CD4-positive, alpha-beta T cell treated with Interferon gamma for 1 hour (primary cell): Measurements from ENCODE around the gene AVPR2.

Experiments used
- DNase-seq: peaks from one replicate; pipeline ENCODE4 v3.0.0-alpha.2; 2020

The AVPR2 gene

DNA sequence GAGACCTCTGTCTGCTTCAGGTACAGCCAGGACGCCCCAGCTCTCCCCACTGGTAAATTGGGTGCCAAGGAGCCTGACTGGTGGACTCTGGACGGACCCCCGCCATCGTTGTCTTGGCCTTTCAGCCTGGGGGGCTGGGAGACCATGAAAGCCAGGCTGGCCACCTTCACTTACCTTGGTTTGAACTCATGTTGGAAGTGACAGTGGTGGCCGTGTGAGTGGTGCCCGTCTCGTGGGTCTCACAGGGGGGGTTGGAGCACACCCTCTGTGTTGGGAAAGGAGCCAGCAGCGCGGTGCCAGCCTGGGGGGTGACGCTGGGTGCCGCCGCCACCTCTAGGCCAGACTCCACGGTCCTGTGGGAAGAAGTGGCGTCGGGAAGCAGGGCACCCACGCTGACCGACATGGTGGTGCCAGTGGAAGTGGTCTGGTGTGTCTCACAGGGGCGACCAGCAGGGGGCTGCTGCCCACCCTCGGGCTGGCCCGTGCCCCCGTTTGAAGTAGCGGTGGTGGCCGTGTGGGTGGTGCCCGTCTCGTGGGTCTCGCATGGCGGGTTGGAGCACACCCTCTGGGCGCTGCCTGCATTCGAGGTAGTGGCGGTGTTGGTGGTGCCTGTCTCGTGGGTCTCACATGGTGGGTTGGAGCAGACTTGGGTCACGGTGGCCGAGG lies 49.6 kb downstream of the AVPR2 start:
- no peak for DNase-seq

DNA sequence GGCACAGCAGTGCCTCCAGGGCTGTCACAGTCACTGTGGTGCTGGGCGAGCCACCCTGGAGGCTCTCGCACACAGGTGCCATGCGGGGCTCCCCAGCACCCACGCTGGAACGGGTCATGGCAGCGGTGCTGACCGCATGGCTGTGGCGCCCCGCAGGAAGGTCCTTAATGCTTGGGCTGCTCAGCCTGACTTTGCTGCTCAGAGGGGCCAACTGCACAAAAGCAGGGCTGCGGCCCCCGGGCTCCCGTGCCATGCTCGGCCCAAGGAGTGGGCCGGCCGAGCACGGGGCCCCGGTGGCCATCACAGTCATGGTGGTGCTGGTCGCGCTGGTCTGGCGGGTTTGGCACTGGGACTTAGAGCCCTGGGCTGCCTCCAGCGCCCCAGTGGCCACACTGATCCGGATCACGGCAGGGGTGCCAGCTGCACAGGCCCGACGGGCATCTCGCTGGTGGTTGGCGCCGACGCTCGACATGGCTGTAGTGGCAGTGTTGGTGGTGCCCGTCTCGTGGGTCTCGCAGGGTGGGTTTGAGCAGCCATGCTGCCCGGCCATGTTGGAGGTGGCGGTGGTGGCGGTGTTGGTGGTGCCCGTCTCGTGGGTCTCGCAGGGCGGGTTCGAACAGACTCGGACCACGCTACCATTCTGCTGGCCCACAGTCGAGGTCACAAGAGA lies 50.2 kb downstream of the AVPR2 start:
- DNase-seq, result no peak

DNA sequence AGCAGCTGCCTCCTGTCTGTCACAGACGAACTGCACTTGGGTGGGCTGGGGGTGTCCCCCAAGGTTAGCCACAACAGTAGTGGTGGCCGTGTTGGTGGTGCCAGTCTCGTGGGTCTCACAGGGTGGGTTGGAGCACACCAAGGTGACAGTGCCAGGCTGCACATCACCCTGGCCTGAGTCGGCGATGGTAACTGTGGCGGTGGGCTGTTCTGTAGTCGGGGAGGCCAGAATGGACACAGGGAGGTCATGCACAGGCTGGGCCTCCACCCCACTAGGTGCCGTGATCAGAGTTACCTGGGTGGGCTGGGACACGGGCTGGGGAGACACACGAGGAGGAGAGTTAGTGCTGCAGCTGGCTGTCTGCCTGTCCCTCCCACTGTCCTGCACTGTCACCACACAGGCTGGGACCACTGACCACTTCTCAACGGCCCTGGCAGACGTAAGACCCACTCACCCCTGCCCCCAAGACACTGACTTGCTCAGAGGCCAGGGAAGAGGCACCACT lies 50.8 kb downstream of the AVPR2 start:
- DNase-seq, result no peak

- no peak for DNase-seq
These were observed 51.8 kb downstream of the AVPR2 start for GRCh38 chrX:153956044-153956907.
